CD4-positive, alpha-beta T cell treated with Interleukin-6 for 4 hours (primary cell): ENCODE measurements around the gene NCR1.
"Not testable (repeated sequence)": the region's sequence is repeated elsewhere in the genome, so short reads cannot be mapped to it uniquely, and the experiment has no call there.

Source experiments
- DNase-seq: peaks from one replicate; pipeline ENCODE4 v3.0.0-alpha.2; 2020; ENCODE audit warnings: mixed read lengths

The NCR1 gene

DNA sequence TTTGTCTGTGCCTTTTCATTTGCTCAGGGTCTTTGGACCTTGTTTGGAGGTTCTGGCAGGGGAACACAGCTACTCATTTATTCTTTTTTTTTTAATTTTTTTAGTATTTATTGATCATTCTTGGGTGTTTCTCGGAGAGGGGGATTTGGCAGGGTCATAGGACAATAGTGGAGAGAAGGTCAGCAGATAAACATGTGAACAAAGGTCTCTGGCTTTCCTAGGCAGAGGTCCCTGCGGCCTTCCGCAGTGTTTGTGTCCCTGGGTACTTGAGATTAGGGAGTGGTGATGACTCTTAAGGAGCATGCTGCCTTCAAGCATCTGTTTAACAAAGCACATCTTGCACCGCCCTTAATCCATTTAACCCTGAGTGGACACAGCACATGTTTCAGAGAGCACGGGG lies 2.0 kb downstream of the NCR1 start:
- not testable (repeated sequence) for DNase-seq

DNA sequence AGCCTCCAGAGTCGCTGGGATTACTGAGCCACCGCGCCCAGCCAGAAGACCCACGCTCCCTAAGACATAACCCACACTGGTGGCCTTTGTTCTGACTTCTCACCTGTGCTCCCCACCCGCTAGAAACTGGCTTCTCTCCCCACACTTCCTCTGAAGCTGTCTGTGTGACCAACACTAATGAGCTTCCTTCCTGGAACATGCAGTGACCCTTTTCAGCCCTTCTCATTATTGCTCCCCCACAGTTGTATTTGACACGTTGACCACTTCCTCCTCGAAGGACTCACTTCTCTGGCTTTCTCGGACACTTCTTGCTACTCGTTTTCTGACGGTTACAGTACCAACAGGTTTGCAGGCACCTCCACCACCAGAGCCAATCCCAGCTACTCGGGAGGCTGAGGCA lies 10.9 kb downstream of the NCR1 start:
- DNase-seq: no peak

DNA sequence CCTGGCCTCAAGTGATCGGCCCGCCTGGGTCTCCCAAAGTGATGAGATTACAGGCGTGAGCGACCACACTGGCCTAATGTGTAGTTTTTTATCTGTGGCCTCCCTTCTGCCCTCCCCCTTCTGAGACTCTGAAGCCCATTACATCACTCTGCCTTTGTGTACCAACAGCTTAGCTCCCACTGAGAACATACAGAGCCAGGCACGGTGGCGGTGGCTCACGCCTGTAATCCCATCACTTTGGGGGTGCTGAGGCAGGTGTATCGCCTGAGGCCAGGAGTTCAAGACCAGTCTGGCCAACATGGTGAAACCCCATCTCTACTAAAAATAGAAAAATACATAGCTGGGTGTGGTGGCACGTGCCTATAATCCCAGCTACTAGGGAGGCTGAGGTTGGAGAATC lies 12.6 kb downstream of the NCR1 start:
- no peak for DNase-seq

DNA sequence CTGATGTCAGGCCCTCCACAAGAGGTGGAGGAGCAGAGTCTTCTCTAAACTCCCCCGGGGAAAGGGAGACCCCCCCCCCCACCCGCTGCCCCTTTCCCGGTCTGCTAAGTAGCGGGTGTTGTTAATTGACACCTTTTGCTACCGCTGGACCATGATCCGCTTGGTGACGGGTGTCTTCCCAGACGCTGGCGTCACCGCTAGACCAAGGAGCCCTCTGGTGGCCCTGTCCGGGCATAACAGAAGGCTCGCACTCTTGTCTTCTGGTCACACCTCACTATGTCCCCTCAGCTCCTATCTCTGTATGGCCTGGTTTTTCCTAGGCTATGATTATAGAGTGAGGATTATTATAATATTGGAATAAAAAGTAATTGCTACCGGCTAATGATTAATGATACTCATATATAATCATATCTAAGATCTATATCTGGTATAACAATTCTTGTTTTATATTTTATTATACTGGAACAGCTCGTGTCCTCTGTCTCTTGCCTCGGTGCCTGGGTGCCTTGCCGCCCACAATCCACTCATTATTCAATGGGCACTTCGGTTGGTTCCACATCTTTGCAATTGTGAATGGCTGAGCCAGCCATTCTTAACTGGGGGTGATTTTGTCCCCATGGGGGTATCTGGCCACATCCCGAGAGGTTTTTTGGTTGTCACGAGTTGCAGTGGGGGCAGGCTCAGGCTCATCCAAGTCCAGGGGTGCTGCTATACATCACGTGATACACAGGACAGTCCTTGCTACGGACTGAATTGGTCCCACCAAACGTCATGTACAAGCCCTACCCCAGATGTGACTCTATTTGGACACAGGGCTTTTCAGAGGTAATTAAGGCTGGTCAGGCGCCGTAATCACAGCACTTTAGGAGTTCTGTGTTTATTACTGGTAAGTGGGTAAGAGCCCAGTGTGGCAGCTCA lies 14.0 kb downstream of the NCR1 start:
- not testable (repeated sequence) for DNase-seq

DNA sequence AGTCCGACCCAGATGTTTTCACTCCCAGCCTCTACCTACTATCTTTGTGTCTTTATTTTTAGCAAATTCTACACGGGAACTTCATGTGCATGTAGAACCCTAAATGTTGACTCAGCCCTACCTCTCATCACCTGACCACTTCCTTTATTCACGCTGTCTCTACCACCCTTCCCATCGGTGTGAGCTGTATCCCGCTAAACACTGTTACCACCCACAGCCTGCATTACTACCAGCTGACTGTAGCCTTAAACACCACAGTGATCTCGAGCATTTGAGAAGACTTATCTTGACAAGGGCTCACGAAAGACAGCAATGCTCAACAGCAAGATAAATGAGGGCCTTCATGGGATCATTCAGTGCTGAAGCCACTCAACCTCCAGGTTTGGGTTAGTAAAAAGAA lies 15.1 kb downstream of the NCR1 start:
- no peak for DNase-seq

DNA sequence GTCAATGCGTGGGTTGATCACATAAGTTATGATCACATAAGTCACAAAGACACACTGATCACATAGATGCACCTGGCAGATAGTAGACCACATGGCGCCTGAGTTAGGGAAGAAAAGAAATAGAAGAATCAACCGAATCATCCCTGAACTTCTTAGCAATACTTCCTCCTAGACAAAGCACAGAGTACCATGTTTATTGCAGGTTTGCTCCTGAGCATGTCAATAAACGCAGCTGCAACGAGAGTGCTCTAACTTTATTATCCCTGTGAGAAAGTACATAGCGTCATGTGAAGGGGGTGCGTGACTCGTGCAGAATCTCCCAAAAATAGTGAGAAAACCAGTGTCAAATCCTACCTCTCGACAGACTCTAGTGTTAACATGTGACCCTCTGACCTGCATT lies 17.3 kb downstream of the NCR1 start:
- DNase-seq: no peak

DNA sequence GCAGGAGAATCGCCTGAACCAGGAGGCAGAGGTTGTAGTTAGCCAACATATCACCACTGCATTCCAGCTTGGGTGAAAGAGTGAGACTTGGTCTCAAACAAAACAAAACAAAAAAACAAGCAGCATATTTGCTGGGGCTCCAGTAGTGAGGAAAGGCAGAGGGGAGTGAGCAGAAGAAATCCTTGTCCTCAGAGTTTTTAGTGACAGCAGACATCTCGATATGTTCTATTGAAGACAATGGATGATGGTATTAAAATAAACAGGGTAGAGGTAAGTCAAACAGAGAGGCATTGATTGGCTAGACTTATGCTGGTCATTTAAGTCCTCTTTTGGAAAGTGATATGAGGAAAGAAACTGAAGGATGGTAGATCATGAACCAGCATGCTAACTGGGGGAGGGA lies 22.4 kb downstream of the NCR1 start:
- no peak for DNase-seq

DNA sequence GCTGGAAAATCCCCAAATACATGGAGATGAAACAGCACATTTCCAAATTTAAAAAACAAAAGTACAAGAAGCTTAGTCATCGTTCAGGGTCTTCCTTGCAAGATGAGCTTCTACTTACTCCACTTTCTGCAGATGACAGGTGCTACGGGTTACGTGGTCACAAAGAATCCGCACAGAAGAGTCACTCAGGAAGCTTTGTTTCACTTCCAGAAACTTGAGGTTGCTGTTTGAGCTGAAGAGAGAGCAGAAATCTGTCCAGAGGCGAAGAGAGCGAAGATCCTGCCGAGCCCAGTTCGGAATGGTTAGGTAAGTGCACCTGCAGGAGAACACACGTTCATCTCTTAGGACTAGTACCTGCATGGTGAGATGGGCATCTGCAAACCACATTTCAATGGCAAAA lies 32.0 kb downstream of the NCR1 start:
- DNase-seq: no peak

DNA sequence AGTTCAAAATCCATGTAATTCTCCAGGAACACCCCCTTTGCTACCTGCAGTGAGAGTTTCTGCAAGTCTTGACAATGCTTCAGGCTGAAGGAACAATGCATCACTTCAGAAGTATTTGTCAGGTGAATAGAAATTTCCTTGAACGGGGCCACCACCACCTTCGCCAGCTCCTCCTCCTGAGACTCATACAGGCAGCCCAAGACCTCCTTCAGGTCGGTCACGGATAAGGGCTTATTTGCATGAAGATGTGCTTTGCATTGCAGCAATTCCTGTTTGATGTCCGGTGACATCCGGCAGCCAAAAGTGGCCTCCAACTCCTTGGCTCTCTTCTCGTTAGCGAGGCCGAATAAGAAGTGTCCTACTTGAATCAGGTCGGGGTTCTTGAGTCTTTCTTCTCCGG lies 33.0 kb downstream of the NCR1 start:
- DNase-seq: no peak

DNA sequence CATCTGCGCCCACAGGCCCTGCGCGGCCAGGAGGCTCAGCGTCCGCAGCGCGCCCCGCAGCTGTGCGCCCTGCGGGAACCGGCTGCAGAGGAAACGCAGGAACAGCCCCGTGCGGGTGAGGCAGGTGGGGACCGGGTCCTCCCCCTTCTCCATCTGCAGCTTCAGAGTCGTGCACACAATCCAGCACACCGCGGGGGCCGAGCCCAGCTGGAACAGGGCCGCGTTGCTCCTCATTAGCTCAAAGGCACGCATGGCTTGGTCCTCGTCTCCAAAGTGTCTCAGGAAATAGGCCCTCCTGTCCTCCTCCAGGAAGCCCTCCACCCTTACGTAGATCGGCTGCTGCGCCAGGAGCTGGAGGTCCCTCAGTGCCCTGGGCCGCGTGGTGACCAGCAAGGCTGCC lies 33.6 kb downstream of the NCR1 start:
- DNase-seq: not testable (repeated sequence)

DNA sequence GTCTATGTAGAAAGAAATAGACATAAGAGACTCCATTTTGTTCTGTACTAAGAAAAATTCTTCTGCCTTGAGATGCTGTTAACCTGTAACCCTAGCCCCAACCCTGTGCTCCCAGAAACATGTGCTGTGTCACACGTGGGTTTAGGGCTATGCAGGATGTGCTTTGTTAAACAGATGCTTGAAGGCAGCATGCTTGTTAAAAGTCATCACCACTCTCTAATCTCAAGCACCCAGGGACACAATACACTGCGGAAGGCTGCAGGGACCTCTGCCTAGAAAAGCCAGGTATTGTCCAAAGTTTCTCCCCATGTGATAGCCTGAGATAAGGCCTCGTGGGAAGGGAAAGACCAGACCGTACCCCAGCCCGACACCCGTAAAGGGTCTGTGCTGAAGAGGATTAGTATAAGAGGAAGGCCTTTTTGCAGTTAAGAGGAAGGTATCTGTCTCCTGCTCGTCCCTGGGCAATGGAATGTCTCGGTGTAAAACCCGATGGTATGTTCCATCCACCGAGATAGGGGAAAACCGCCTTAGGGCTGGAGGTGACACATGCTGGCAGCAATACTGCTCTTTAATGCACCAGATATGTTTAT lies 37.9 kb downstream of the NCR1 start:
- DNase-seq: not testable (repeated sequence)

DNA sequence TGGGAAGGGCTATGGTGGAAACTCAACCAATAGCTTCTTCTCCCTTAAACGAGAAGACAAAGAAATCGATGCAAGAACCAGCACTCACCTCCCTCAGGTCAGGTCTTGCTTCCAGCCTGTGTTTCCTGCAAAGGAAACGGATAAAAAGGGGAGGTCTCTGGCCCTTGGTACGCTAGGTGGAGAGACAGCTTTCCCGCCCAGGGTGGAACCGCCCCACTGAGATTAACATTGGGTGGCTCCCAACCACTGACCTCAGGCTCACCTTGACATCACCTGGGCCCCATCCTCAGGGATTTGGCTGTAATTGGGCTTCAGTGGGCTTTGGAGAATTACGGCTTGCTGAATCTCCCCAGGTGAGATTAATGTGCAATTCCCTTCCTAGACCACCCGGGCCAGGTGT lies 41.4 kb downstream of the NCR1 start, which contains the start of gene NLRP7:
Gene NLRP7 (minus strand): TSS at position 150 of the 400 bp plus-strand sequence.
- DNase-seq: no peak

DNA sequence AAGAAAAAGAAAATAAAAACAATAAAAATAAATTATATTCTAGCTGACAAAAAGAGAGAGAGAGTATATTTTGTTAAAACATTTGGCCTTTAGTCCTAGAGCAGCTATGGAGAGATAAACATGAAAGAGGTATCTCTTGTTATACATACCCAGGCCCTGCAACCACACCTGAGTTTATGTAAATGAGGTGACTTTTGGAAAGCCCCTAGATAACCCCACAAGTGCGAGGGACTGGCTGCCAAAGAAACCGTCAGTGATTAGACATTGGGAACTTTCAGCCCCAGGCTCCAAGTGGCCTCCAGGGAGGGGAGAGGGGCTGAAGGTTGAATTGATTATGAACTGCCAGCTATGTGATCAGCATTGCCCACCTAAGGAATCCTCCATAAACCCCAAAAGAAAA lies 43.5 kb downstream of the NCR1 start:
- no peak for DNase-seq

DNA sequence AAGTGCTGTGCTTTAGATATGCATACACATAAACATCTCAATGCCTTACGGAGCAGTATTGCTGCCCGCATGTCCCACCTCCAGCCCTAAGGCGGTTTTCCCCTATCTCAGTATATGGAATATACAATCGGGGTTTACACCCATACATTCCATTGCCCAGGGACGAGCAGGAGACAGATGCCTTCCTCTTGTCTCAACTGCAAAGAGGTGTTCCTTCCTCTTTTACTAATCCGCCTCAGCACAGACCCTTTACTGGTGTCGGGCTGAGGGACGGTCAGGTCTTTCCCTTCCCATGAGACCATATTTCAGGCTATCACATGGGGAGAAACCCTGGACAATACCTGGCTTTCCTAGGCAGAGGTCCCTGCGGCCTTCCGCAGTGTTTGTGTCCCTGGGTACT lies 44.6 kb downstream of the NCR1 start:
- DNase-seq: not testable (repeated sequence)

DNA sequence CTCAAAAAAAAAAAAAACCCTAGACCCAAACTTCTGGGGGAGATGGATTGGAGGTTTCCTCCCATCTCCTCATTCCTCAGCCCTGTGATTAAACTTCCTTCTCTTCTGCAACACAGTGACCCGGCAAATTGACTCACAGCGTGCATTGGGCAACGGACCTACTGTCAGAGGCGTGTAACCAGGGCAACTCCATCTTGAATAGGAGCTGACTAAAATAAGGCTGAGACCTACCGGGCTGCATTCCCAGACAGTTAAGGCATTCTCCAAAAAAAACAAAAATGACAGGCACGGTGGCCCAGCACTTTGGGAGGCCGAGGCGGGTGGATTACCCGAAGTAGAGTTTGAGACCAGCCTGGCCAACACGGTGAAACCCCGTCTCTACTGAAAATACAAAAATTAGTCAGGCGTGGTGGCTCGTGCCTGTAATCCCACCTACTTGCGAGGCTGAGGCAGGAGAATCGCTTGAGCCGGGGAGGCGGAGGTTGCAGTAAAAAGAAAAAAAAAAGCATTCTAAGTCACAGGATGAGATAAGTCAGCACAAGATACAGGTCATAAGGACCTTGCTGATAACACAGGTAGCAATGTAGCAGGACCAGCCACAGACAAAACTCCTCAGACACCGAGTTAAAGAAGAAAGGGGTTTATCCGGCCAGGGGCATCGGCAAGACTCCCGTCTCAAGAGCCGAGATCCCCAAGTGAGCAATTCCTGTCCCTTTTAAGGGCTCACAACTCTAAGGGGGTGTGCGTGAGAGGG lies 46.8 kb downstream of the NCR1 start:
- no peak for DNase-seq

DNA sequence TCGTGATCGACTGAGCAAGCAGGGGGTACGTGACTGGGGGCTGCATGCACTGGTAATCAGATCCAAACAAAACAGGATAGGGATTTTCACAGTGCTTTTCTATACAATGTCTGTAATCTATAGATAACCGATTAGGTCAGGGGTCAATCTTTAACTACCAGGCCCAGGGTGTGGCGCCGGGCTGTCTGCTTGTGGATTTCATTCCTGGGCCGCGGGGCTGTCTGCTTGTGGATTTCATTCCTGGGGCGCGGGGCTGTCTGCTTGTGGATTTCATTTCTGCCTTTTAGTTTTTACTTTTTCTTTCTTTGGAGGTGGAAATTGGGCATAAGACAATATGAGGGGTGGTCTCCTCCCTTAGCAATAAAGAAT lies 47.4 kb downstream of the NCR1 start:
- DNase-seq: not testable (repeated sequence)

DNA sequence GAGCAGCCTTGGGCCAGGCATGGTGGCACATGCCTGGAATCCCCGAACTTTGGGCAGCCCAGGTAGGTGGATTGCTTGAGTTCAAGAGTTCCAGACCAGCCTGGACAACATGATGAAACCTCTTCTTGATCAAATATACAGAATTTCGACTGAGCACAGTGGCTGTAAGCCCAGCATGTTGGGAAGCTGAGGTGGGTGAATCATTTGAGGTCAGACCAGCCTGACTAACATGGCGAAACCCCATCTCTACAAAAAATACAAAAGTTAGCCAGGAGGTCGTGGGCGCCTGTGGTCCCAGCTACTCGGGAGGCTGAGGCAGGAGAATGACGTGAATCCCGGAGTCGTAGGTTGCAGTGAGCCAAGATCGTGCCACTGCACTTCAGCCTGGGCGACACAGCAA lies 49.4 kb downstream of the NCR1 start:
- DNase-seq: no peak

DNA sequence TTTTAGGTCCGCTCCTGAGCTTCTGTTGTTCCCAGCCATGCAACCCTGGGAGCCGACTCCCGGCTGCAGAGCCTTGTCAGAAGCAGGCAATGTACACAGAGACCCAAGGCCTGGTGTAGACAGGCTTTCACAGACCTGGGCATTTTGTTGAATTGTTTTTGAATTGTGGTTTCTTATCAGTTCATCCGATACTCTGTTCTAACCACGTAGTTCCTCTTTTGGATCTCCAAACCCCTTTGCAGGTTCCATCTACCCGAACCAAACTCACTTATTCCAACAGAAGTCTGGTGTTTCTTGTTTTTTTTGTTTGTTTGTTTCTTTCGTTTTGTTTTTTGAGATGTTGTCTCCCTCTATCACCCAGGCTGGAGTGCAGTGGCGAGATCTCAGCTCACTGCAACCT lies 53.9 kb downstream of the NCR1 start:
- DNase-seq: no peak
